CD4-positive, alpha-beta T cell (primary cell): ENCODE measurements around the gene BET1L. TPM values are rescaled to one million over a fixed set of nuclear protein-coding genes. Genes with fewer than 3 reads are reported as not detected.
A peak's percentile ranks its signal among the peaks of the same experiment; 100 is the strongest.

ENCODE experiments used
- ATAC-seq: fragments of 200-7000 bp; cut with Tn5 transposase; one replicate; pipeline ENCODE4 v1.10.0; 2022; ENCODE audit warnings: mild to moderate bottlenecking; ENCODE audit not compliant: poor library complexity
- CTCF ChIA-PET: fragments of 350-600 bp; sonication (Branson Sonifier 250); formaldehyde crosslinking; loops from one replicate; lab custom pipeline; 2021; ENCODE audit warnings: antibody characterized with exemption, inconsistent platforms; lab: Charles Lee
- POLR2A ChIA-PET: fragments of 350-600 bp; sonication (Branson Sonifier 250); formaldehyde crosslinking; loops from one replicate; lab custom pipeline; 2021; ENCODE audit warnings: antibody characterized with exemption, inconsistent platforms; lab: Charles Lee
- DNase-seq, 14 experiments: peaks; one replicate each; pipeline ENCODE4 v3.0.0-alpha.2; 2013 to 2020; ENCODE audit warnings: mixed read lengths in 2 of 14
- H3K27ac ChIP-seq, 2 donors: one replicate each; pipeline versions ENCODE4 v1.5.1 to v1.7.0; 2013; ENCODE audit warnings: low read length in 2 of 2, low read depth in 1 of 2, mild to moderate bottlenecking in 1 of 2
- H3K27me3 ChIP-seq, 2 experiments: 1 replicate in 1 of 2; 2 replicates in 1 of 2; pipeline versions ENCODE4 v1.6.1 to v1.7.0; 2013; ENCODE audit warnings: low read length in 2 of 2, control low read depth in 1 of 2, mild to moderate bottlenecking in 1 of 2, moderate library complexity in 1 of 2; ENCODE audit not compliant: insufficient read depth in 2 of 2, control insufficient read depth in 1 of 2
- H3K36me3 ChIP-seq: one replicate; pipeline ENCODE4 v1.6.1; 2013; ENCODE audit warnings: low read length, control low read depth; ENCODE audit not compliant: insufficient read depth
- H3K4me1 ChIP-seq: one replicate; pipeline ENCODE4 v1.6.1; 2013; ENCODE audit warnings: low read length, control low read depth; ENCODE audit not compliant: insufficient read depth
- H3K4me3 ChIP-seq: one replicate; pipeline ENCODE4 v1.5.1; 2013; ENCODE audit warnings: mild to moderate bottlenecking, low read length, moderate library complexity
- H3K9me3 ChIP-seq, 2 experiments: 1 replicate in 1 of 2; 2 replicates in 1 of 2; pipeline versions ENCODE4 v1.6.1 to v1.7.0; 2013; ENCODE audit warnings: low read length in 2 of 2, mild to moderate bottlenecking in 2 of 2, control low read depth in 1 of 2, moderate library complexity in 1 of 2; ENCODE audit not compliant: control insufficient read depth in 1 of 2, insufficient read depth in 1 of 2
- H3K27ac Mint-ChIP-seq: one replicate; pipeline ENCODE4 v1.8.0; 2020; ENCODE audit warnings: mixed read lengths
- H3K27me3 Mint-ChIP-seq: one replicate; pipeline ENCODE4 v1.8.0; 2021; ENCODE audit warnings: mixed read lengths
- H3K36me3 Mint-ChIP-seq: one replicate; pipeline ENCODE4 v1.8.0; 2021; ENCODE audit warnings: low read depth, mixed read lengths
- H3K4me1 Mint-ChIP-seq: one replicate; pipeline ENCODE4 v1.8.0; 2021; ENCODE audit warnings: low read depth, mixed read lengths
- H3K4me3 Mint-ChIP-seq: one replicate; pipeline ENCODE4 v1.8.0; 2020; ENCODE audit warnings: mild to moderate bottlenecking, mixed read lengths
- H3K9me3 Mint-ChIP-seq: one replicate; pipeline ENCODE4 v1.8.0; 2020; ENCODE audit warnings: mixed read lengths
- intact Hi-C, 2 experiments: fragments of 100-400 bp; cut with DNase I in 1 of 2; cut with micrococcal nuclease in 1 of 2; formaldehyde crosslinking; loops; one replicate each; pipeline versions ENCODE4 v1.15.1 to v1.9.0; 2023 to 2025; cut with DNase I, micrococcal nuclease
- total RNA-seq, 174 experiments: library from RNA in 2 of 174; stranded (reverse) in 2 of 174; gene quantifications; one replicate each; pipeline ENCODE4 v1.2.3 and lab custom pipeline; 2021 to 2026
- TF ChIP-seq, protein P1 (sequence below): fragments of 200-600 bp; IDR thresholded peaks from one replicate; pipeline ENCODE4 v1.8.0; 2022; ENCODE audit warnings: antibody characterized with exemption, mild to moderate bottlenecking

Gene BET1L
- total RNA-seq, 2 experiments from 2014 or later = 69.5 to 72.7 TPM

DNA sequence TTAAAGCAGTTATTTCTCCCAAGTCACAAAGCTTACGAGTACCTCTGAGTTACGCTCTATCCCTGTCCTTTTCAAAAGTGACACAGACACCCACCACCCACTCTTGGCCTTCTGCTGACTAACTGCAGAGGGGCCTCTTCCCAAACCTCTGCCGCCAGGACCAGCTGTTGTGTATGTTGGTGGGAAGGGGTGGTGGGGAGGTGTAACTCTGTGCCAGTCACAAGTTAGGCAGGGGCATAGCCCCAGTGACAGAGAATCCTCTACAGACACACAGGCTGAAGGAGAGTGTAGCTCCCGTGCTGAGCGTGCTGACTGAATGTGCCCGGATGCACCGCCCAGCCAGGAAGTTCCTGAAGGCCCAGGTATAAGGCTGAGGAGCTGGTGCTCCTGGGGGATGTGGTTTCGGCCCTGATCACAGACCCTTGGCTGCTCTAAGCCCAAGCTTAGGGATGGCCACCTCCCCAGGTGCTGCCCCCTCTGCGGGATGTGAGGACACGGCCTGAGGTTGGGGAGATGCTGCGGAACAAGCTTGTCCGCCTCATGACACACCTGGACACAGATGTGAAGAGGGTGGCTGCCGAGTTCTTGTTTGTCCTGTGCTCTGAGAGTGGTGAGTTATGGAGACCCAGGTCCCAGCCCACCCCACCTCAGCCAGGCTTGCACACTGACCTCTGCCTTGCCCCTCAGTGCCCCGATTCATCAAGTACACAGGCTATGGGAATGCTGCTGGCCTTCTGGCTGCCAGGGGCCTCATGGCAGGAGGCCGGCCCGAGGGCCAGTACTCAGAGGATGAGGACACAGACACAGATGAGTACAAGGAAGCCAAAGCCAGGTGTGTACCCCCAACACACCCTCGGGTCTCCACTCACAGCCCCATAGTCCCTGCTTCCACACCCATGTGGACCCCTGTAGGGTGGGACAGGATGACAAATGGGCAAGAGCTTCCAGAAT is 5.2 kb upstream of the BET1L start:
- peaks cover 33% of the 10 kb centered on the region for H3K4me1 ChIP-seq
- Mint-ChIP-seq H3K27me3 (no peaks in the 10 kb centered on the region), H3K4me3 (peak overlapping the region; percentile 30), H3K36me3 (peaks cover 83% of the 10 kb centered on the region), H3K4me1 (peaks cover 21% of the 10 kb centered on the region), H3K9me3 (no peaks in the 10 kb centered on the region), H3K27ac (no peak overlapping the region)
- no peaks in the 10 kb centered on the region for H3K9me3 ChIP-seq
- CTCF ChIA-PET = no interaction called here
- intact Hi-C loops = loop anchor here in 1 of 2 experiments (10.0 kb wide), 1 partner anchor 1532 kb away; no protein-coding TSS in a partner anchor
- H3K27me3 ChIP-seq = no peaks in the 10 kb centered on the region
- no peak overlapping the region for H3K4me3 ChIP-seq
- ATAC-seq = no peak
- H3K27ac ChIP-seq = no peak overlapping the region
- DNase-seq = peak in 1 of 14 experiments; percentile 19
- peaks cover 71% of the 10 kb centered on the region for H3K36me3 ChIP-seq
- POLR2A ChIA-PET = no interaction called here
- TF ChIP-seq, protein P1, sequence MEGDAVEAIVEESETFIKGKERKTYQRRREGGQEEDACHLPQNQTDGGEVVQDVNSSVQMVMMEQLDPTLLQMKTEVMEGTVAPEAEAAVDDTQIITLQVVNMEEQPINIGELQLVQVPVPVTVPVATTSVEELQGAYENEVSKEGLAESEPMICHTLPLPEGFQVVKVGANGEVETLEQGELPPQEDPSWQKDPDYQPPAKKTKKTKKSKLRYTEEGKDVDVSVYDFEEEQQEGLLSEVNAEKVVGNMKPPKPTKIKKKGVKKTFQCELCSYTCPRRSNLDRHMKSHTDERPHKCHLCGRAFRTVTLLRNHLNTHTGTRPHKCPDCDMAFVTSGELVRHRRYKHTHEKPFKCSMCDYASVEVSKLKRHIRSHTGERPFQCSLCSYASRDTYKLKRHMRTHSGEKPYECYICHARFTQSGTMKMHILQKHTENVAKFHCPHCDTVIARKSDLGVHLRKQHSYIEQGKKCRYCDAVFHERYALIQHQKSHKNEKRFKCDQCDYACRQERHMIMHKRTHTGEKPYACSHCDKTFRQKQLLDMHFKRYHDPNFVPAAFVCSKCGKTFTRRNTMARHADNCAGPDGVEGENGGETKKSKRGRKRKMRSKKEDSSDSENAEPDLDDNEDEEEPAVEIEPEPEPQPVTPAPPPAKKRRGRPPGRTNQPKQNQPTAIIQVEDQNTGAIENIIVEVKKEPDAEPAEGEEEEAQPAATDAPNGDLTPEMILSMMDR = no peak

DNA sequence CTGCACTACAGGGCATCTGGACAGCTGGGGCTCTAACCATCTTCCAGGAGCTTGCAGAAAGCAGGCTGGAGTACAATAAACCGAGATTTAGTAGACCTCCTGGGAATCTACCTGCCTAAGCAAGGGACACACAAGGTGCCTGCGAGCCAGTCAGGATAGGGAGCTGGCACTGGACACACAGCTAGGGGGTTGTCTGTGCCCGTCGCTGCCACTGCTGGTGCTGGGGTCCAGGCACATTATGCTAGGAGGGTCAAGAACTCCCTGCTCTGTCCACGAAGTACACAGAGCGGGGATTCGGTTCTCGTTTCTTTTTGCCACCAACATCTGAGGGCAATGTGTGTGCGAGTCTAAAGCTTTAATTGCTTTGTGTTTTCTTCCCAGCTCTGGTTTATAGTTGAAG is 4.5 kb upstream of the BET1L start:
- peaks cover 90% of the 10 kb centered on the region for H3K36me3 Mint-ChIP-seq
- peak overlapping the region; percentile 76 for H3K27ac Mint-ChIP-seq
- H3K36me3 ChIP-seq = peaks cover 71% of the 10 kb centered on the region
- H3K4me3 Mint-ChIP-seq = peak overlapping the region; percentile 75
- H3K9me3 Mint-ChIP-seq = no peaks in the 10 kb centered on the region
- H3K27me3 ChIP-seq = no peaks in the 10 kb centered on the region
- TF ChIP-seq, protein P1 = no peak
- CTCF ChIA-PET = no interaction called here
- H3K4me1 ChIP-seq = peaks cover 34% of the 10 kb centered on the region
- H3K4me1 Mint-ChIP-seq = peaks cover 25% of the 10 kb centered on the region
- no peaks in the 10 kb centered on the region for H3K27me3 Mint-ChIP-seq
- H3K9me3 ChIP-seq = no peaks in the 10 kb centered on the region
- POLR2A ChIA-PET = no interaction called here
- H3K27ac ChIP-seq = no peak overlapping the region
- DNase-seq = no peak
- intact Hi-C loops = loop anchor here in 1 of 2 experiments (10.0 kb wide), 1 partner anchor 1533 kb away; no protein-coding TSS in a partner anchor
- no peak overlapping the region for H3K4me3 ChIP-seq
- ATAC-seq = no peak

DNA sequence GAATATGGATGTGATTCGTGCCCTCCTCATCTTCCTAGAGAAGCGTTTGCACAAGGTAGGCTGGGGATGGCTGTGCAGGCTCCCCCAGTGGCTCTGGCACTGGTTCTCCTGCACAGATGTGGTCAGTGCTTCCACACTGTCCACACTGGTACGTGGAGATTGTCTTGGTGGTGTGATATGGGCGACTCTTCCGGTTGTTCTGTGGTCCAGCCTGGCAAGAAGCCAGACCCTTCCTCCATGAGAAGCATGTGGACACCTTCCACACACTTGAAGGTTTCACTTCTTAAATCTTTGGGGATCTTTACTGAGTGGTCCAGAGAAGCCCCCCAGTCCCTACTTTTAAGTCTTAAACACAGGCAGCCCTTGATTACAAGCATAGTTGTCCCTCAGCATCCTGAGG is 4.1 kb upstream of the BET1L start:
- intact Hi-C loops = loop anchor here in 1 of 2 experiments (10.0 kb wide), 1 partner anchor 1534 kb away; no protein-coding TSS in a partner anchor
- TF ChIP-seq, protein P1 = no peak
- Histone ChIP-seq H3K9me3 (no peaks in the 10 kb centered on the region), H3K4me1 (peaks cover 39% of the 10 kb centered on the region), H3K4me3 (no peak overlapping the region), H3K36me3 (peaks cover 67% of the 10 kb centered on the region), H3K27ac (no peak overlapping the region), H3K27me3 (no peaks in the 10 kb centered on the region)
- ATAC-seq (no peak), DNase-seq (no peak)
- H3K27me3 Mint-ChIP-seq = no peaks in the 10 kb centered on the region
- H3K4me3 Mint-ChIP-seq = peak overlapping the region; percentile 75
- H3K27ac Mint-ChIP-seq = peak overlapping the region; percentile 76
- peaks cover 93% of the 10 kb centered on the region for H3K36me3 Mint-ChIP-seq
- ChIA-PET CTCF (no interaction called here), POLR2A (no interaction called here)
- no peaks in the 10 kb centered on the region for H3K9me3 Mint-ChIP-seq
- H3K4me1 Mint-ChIP-seq = peaks cover 28% of the 10 kb centered on the region
